GM18868 (cell line): ENCODE data around the gene CACNG4.

ENCODE experiments used
- ATAC-seq: cut with Tn5 transposase; IDR thresholded peaks from one replicate; pipeline ENCODE4 v1.9.1; 2021; ENCODE audit warnings: mild to moderate bottlenecking, moderate library complexity; ENCODE audit not compliant: unreplicated experiment

The CACNG4 gene

GRCh38 chr17:67055811-67056745, 91.6 kb downstream of the CACNG4 start:
- no peak for ATAC-seq

- ATAC-seq, result no peak
These were observed 92.4 kb downstream of the CACNG4 start for GRCh38 chr17:67056746-67057490.

GRCh38 chr17:67058036-67058435, 93.5 kb downstream of the CACNG4 start:
- no peak for ATAC-seq

GRCh38 chr17:67059372-67059771, 94.9 kb downstream of the CACNG4 start:
- ATAC-seq, result no peak

- no peak for ATAC-seq
These were observed 98.6 kb downstream of the CACNG4 start for GRCh38 chr17:67063141-67063540.

- no peak for ATAC-seq
These were observed 102.2 kb downstream of the CACNG4 start for GRCh38 chr17:67066717-67067116.

GRCh38 chr17:67067571-67068482, 103.3 kb downstream of the CACNG4 start:
- no peak for ATAC-seq

GRCh38 chr17:67068999-67069398, 104.5 kb downstream of the CACNG4 start:
- no peak for ATAC-seq

GRCh38 chr17:67069603-67070136, 105.2 kb downstream of the CACNG4 start:
- ATAC-seq, result no peak

- no peak for ATAC-seq
These were observed 107.1 kb downstream of the CACNG4 start for GRCh38 chr17:67071595-67071994.

- ATAC-seq, result no peak
These were observed 108.4 kb downstream of the CACNG4 start for GRCh38 chr17:67072885-67073284.

GRCh38 chr17:67074781-67075180, 110.3 kb downstream of the CACNG4 start:
- ATAC-seq, result no peak

- ATAC-seq, result no peak
These were observed 111.8 kb downstream of the CACNG4 start for GRCh38 chr17:67076290-67076689.

- ATAC-seq, result no peak
These were observed 113.8 kb downstream of the CACNG4 start for GRCh38 chr17:67078292-67078691.

- ATAC-seq, result no peak
These were observed 115.0 kb downstream of the CACNG4 start for GRCh38 chr17:67079491-67079890.

- ATAC-seq, result no peak
These were observed 116.3 kb downstream of the CACNG4 start for GRCh38 chr17:67080804-67081203.

GRCh38 chr17:67082107-67082506, 117.6 kb downstream of the CACNG4 start:
- ATAC-seq, result peak; percentile 84
